Measurements from ENCODE around the gene PYGM. TPM values are rescaled to one million over a fixed set of nuclear protein-coding genes. Genes with fewer than 3 reads are reported as not detected.
A peak's percentile ranks its signal among the peaks of the same experiment; 100 is the strongest.

PYGM gene
- total and polyA plus RNA-seq, 2 experiments from 2014 or later: 1.5 to 3.9 TPM

GRCh38 chr11:64758330-64759079 lies 1.3 kb downstream of the PYGM start:
- H3F3A ChIP-seq (replicated peaks; ENCODE audit: low read depth): peaks cover 35% of the 10 kb centered on the region
- H3K4me1 ChIP-seq (ENCODE audit: insufficient read depth): peaks cover 44% of the 10 kb centered on the region
- H3K27ac ChIP-seq (ENCODE audit: low read depth): no peak overlapping the region
- H3K79me2 ChIP-seq (replicated peaks; ENCODE audit: insufficient read depth): no peaks in the 10 kb centered on the region
- no peak for TF ChIP-seq EZH2phosphoT487 (IDR thresholded peaks at IDR 0.05; ENCODE audit: unreplicated experiment)
- no peak for TF ChIP-seq POLR2AphosphoS5 (IDR thresholded peaks at IDR 0.05; ENCODE audit: low read depth)
- no peak for TF ChIP-seq JUNB (IDR thresholded peaks at IDR 0.05; ENCODE audit: unreplicated experiment)
- no peak for TF ChIP-seq ZNF331 (CRISPR knock-in tag; IDR thresholded peaks at IDR 0.05; ENCODE audit: low read depth)
- TF ChIP-seq ZNF114 (CRISPR knock-in tag; IDR thresholded peaks at IDR 0.05): no peak
- TF ChIP-seq STAT1 (IDR thresholded peaks at IDR 0.05; ENCODE audit: unreplicated experiment): no peak
- TF ChIP-seq NANOG (IDR thresholded peaks at IDR 0.05; ENCODE audit: borderline replicate concordance): no peak
- no peak for TF ChIP-seq CREB1 (CRISPR knock-in tag; IDR thresholded peaks at IDR 0.05; ENCODE audit: low read depth)
- no peak for TF ChIP-seq ZNF462 (CRISPR knock-in tag; IDR thresholded peaks at IDR 0.05)
- no peak for TF ChIP-seq EZH2 (IDR thresholded peaks at IDR 0.05; ENCODE audit: low read depth, unreplicated experiment)
- TF ChIP-seq CTCF (conservative IDR thresholded peaks at IDR 0.05; ENCODE audit: low read depth in 2 of 2): no peak
- no peak for TF ChIP-seq ETS1 (IDR thresholded peaks at IDR 0.05)
- no peak for TF ChIP-seq REST (IDR thresholded peaks at IDR 0.05; ENCODE audit: unreplicated experiment)
- Mint-ChIP-seq H3K27ac (no peak overlapping the region), H3K9me3 (no peaks in the 10 kb centered on the region; the same call in 1 of the 3 replicates), H3K4me1 (peaks cover 54% of the 10 kb centered on the region), H3K36me3 (ENCODE audit: low read depth) (peaks cover 13% of the 10 kb centered on the region; the same call in 2 of the 3 replicates), H3K27me3 (ENCODE audit: insufficient read depth, low read depth, poor library complexity) (peaks cover 32% of the 10 kb centered on the region), H3K4me3 (no peak overlapping the region)
- H3K27me3 ChIP-seq (ENCODE audit: insufficient read depth): no peaks in the 10 kb centered on the region
- 0 out of 2 replicates have a peak, but pooled peaks cover under 1% of the 10 kb centered on the region for H4K20me1 ChIP-seq (replicated peaks; ENCODE audit: insufficient read depth)
- ATAC-seq (no peak), DNase-seq (ENCODE audit: low spot score) (no peak)
- H3K4me2 ChIP-seq: 0 out of 2 replicates have a peak overlapping the region, but pooled peaks have one; percentile 49
- no peak overlapping the region for H3K4me3 ChIP-seq
- H3K9me2 ChIP-seq (ENCODE audit: insufficient read depth): no peaks in the 10 kb centered on the region
- no peak overlapping the region for H2AFZ ChIP-seq
- H3K36me3 ChIP-seq (ENCODE audit: insufficient read depth): no peaks in the 10 kb centered on the region

All from GM23338 (cell line).